AG09309 (cell line): ENCODE data around the gene PTGR1.

Experiments used
- DNase-seq: peaks from one replicate; pipeline ENCODE4 v3.0.0-alpha.2; 2010; ENCODE audit warnings: low read depth
- H3K4me3 ChIP-seq: 2 replicates; pipeline ENCODE4 v1.5.1; 2011; ENCODE audit warnings: mild to moderate bottlenecking, low read depth, low read length, moderate library complexity; ENCODE audit not compliant: control insufficient read depth
- TF ChIP-seq, protein P1 (sequence below): IDR thresholded peaks from 2 replicates; pipeline ENCODE4 v1.5.1; 2011; ENCODE audit warnings: mild to moderate bottlenecking, low read depth, low read length, inconsistent platforms; ENCODE audit not compliant: insufficient read depth, control insufficient read depth; ENCODE audit errors: missing control alignments

PTGR1 gene

DNA sequence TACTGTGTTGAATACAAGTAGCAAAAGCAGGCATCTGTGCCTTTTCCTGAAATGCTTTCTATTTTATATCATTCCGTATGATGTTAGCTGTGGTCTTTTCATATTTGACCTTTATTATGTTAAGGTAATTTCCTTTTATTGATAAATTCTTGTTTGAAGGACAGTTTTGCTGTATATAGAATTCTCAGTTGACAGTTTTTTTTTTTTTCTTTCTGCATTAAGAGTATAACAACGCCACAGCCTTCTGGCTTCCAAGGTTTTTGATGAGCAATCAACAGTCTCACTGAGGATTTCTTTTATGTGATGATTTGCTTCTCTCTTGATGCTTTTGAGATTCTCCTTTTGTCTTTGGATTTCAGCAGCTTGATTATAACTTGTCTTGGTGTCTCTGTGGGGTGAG is 50.8 kb downstream of the PTGR1 start:
- no peak for DNase-seq
- TF ChIP-seq, protein P1, sequence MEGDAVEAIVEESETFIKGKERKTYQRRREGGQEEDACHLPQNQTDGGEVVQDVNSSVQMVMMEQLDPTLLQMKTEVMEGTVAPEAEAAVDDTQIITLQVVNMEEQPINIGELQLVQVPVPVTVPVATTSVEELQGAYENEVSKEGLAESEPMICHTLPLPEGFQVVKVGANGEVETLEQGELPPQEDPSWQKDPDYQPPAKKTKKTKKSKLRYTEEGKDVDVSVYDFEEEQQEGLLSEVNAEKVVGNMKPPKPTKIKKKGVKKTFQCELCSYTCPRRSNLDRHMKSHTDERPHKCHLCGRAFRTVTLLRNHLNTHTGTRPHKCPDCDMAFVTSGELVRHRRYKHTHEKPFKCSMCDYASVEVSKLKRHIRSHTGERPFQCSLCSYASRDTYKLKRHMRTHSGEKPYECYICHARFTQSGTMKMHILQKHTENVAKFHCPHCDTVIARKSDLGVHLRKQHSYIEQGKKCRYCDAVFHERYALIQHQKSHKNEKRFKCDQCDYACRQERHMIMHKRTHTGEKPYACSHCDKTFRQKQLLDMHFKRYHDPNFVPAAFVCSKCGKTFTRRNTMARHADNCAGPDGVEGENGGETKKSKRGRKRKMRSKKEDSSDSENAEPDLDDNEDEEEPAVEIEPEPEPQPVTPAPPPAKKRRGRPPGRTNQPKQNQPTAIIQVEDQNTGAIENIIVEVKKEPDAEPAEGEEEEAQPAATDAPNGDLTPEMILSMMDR: no peak
- H3K4me3 ChIP-seq: no peak overlapping the region

DNA sequence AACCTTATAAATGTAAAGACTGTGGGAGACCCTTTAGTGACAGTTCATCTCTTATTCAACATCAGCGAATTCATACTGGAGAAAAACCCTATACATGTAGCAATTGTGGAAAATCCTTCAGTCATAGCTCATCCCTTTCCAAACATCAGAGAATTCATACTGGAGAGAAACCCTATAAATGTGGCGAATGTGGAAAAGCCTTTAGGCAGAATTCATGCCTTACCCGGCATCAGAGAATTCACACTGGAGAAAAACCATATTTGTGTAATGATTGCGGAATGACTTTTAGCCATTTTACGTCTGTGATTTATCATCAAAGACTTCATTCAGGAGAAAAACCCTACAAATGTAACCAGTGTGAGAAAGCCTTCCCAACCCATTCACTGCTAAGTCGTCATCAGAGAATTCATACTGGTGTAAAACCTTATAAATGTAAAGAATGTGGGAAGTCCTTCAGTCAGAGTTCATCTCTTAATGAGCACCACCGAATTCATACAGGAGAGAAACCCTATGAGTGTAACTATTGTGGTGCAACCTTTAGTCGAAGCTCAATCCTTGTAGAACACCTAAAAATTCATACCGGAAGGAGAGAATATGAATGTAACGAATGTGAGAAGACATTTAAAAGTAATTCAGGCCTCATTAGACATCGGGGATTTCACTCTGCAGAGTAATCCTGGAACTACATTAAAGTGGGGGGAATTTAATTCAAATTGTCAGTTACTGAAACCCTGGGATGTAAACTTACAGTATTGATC is 56.8 kb downstream of the PTGR1 start:
- no peak overlapping the region for H3K4me3 ChIP-seq
- TF ChIP-seq, protein P1: no peak
- no peak for DNase-seq

DNA sequence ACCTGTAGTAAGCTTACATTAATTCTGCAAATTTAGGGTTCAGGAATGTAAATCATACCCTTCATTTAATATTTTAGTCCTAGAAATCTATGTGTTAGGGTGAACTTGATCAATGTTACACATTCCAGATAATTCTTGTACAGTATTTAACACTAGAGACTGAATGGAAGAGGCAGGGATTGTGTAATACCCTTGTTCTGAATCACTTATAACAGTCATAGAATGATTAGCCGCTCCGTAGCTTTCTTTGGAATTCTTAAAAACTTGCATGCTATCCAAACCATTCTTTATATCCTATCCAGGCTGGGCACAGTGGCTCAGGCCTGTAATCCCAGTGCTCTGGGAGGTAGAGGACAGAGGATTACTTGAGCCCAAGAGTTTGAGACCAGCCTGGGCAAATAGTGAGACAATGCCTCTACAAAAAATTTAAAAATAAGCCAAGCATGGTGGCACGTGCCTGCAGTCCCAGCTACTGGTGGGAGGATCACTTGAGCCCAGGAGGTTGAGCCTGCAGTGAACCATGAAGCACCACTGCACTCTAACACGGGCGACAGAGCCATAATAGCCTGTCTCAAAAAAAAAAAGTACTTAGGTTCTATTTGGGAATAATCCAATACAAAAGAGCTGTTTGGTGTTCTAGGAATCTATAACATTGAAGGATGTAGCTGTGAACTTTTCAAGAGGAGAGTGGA is 66.2 kb downstream of the PTGR1 start:
- DNase-seq: peak; percentile 16
- TF ChIP-seq, protein P1: no peak
- H3K4me3 ChIP-seq: no peak overlapping the region

DNA sequence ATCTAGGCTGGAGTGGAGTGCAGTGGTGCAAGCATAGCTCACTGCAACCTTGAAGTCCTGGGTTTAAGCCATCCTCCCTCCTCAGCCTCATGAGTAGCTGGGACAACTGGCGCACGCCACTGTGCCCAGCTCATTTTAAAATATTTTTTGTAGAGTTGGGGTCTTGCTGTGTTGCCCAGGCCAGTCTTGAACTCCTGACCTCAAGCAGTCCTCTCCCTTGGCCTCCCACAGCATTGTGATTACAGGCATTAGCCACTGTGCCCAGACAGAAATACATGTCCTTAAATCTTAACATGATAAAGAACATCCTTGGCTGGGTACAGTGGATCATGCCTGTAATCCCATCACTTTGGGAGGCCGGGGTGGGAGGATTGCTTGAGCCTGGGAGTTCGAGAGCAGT is 67.7 kb downstream of the PTGR1 start:
- TF ChIP-seq, protein P1: no peak
- no peak overlapping the region for H3K4me3 ChIP-seq
- DNase-seq: no peak

DNA sequence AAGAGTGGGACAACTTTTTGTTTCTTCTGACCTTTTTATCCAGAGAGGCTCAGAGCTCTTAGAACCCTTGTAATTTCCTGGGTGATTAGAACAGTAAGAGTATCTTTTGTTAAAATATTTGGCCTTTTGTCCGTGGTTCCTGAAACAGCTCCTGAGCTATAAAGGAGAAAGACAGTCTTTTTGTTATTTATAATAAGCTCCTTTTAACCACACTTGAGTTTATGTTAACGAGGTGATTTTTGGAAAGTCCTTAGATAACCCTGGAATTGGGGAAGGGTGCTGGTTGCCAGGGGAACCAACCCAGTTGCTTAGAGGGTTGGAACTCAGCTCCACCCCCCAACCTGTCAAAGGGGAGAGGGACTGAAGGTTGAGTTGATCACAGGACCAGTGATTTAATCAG is 69.7 kb downstream of the PTGR1 start:
- no peak for DNase-seq
- TF ChIP-seq, protein P1: no peak
- no peak overlapping the region for H3K4me3 ChIP-seq

DNA sequence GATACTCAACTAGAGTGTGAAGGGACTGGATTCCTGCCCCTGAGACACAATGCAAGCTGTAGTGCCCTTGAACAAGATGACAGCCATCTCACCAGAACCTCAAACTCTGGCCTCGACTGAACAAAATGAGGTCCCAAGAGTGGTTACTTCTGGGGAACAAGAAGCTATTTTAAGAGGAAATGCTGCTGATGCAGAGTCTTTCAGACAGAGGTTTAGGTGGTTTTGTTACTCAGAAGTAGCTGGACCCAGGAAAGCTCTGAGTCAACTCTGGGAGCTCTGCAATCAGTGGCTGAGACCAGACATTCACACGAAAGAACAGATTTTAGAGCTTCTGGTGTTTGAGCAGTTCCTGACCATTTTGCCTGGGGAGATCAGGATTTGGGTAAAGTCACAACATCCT is 72.1 kb downstream of the PTGR1 start:
- peak; percentile 29 for DNase-seq
- no peak overlapping the region for H3K4me3 ChIP-seq
- TF ChIP-seq, protein P1: no peak
